Measurements from ENCODE around the gene LMOD1. TPM values are rescaled to one million over a fixed set of nuclear protein-coding genes. Genes with fewer than 3 reads are reported as not detected.

Gene LMOD1
- total RNA-seq, 1 donor from 2014 or later: 0.41 TPM

- H3K9me3 Mint-ChIP-seq (ENCODE audit: low read depth): no peaks in the 10 kb centered on the region
- no peak for DNase-seq (ENCODE audit: low spot score, unreplicated experiment)
These were observed 51.8 kb downstream of the LMOD1 start for GRCh38 chr1:201894343-201895119.

GRCh38 chr1:201893431-201893830 is 52.9 kb downstream of the LMOD1 start:
- TF ChIP-seq CTCF (IDR thresholded peaks at IDR 0.05; ENCODE audit: unreplicated experiment): no peak
- Mint-ChIP-seq H3K27me3 (peaks cover 25% of the 10 kb centered on the region), H3K9me3 (ENCODE audit: low read depth) (no peaks in the 10 kb centered on the region), H3K36me3 (ENCODE audit: insufficient read depth) (no peaks in the 10 kb centered on the region), H3K27ac (no peak overlapping the region), H3K4me1 (ENCODE audit: low read depth) (peaks cover 4% of the 10 kb centered on the region), H3K4me3 (ENCODE audit: low read depth) (no peak overlapping the region)
- no peak for DNase-seq (ENCODE audit: low spot score, unreplicated experiment)

More at GRCh38 chr1:201894343-201895119, 51.8 kb downstream of the LMOD1 start:
- Mint-ChIP-seq H3K27ac (no peak overlapping the region), H3K27me3 (peaks cover 23% of the 10 kb centered on the region), H3K36me3 (ENCODE audit: insufficient read depth) (no peaks in the 10 kb centered on the region), H3K4me1 (ENCODE audit: low read depth) (peaks cover 3% of the 10 kb centered on the region), H3K4me3 (ENCODE audit: low read depth) (no peak overlapping the region)
- TF ChIP-seq CTCF (IDR thresholded peaks at IDR 0.05; ENCODE audit: unreplicated experiment): no peak

GRCh38 chr1:201892211-201892610 is 54.1 kb downstream of the LMOD1 start:
- no peak overlapping the region for H3K4me3 Mint-ChIP-seq (ENCODE audit: low read depth)
- peaks cover 35% of the 10 kb centered on the region for H3K27me3 Mint-ChIP-seq

GRCh38 chr1:201891451-201892045 is 54.8 kb downstream of the LMOD1 start:
- DNase-seq (ENCODE audit: low spot score, unreplicated experiment): no peak
- H3K4me3 Mint-ChIP-seq (ENCODE audit: low read depth): no peak overlapping the region
- TF ChIP-seq CTCF (IDR thresholded peaks at IDR 0.05; ENCODE audit: unreplicated experiment): no peak
- peaks cover 42% of the 10 kb centered on the region for H3K27me3 Mint-ChIP-seq
- no peaks in the 10 kb centered on the region for H3K36me3 Mint-ChIP-seq (ENCODE audit: insufficient read depth)
- peaks cover 4% of the 10 kb centered on the region for H3K4me1 Mint-ChIP-seq (ENCODE audit: low read depth)
- H3K27ac Mint-ChIP-seq: no peak overlapping the region
- no peaks in the 10 kb centered on the region for H3K9me3 Mint-ChIP-seq (ENCODE audit: low read depth)

More at GRCh38 chr1:201892211-201892610, 54.1 kb downstream of the LMOD1 start:
- no peak for TF ChIP-seq CTCF (IDR thresholded peaks at IDR 0.05; ENCODE audit: unreplicated experiment)
- Mint-ChIP-seq H3K36me3 (ENCODE audit: insufficient read depth) (no peaks in the 10 kb centered on the region), H3K4me1 (ENCODE audit: low read depth) (peaks cover 4% of the 10 kb centered on the region), H3K9me3 (ENCODE audit: low read depth) (no peaks in the 10 kb centered on the region), H3K27ac (peak overlapping the region; percentile 37)
- no peak for DNase-seq (ENCODE audit: low spot score, unreplicated experiment)

GRCh38 chr1:201890806-201891450 is 55.4 kb downstream of the LMOD1 start:
- Mint-ChIP-seq H3K4me1 (ENCODE audit: low read depth) (peaks cover 2% of the 10 kb centered on the region), H3K27me3 (peaks cover 42% of the 10 kb centered on the region), H3K9me3 (ENCODE audit: low read depth) (no peaks in the 10 kb centered on the region), H3K36me3 (ENCODE audit: insufficient read depth) (no peaks in the 10 kb centered on the region), H3K4me3 (ENCODE audit: low read depth) (no peak overlapping the region), H3K27ac (no peak overlapping the region)
- no peak for DNase-seq (ENCODE audit: low spot score, unreplicated experiment)
- no peak for TF ChIP-seq CTCF (IDR thresholded peaks at IDR 0.05; ENCODE audit: unreplicated experiment)
